Adrenal gland (tissue), 12 donors: ENCODE data around the gene SLC12A6. TPM values are rescaled to one million over a fixed set of nuclear protein-coding genes. Genes with fewer than 3 reads are reported as not detected.

Experiments
- DNase-seq, 7 donors: peaks; one replicate each; pipeline ENCODE4 v3.0.0-alpha.2; 2019 to 2020
- H3K27ac ChIP-seq, 5 donors: fragments of 200-600 bp; sonication (generic) in 4 of 5; 1 replicate in 3 of 5; 2 replicates in 2 of 5; pipeline versions ENCODE4 v1.5.1 to v1.8.0; 2016 to 2020; ENCODE audit warnings: mild to moderate bottlenecking in 1 of 5
- H3K27me3 ChIP-seq: fragments of 200-600 bp; 2 replicates; pipeline ENCODE4 v1.8.0; 2021
- H3K36me3 ChIP-seq, 2 donors: fragments of 200-600 bp; replicated peaks in 1 of 2; 1 replicate in 1 of 2; 2 replicates in 1 of 2; pipeline versions ENCODE4 v1.5.1 to v1.8.0; 2018 to 2022
- H3K4me1 ChIP-seq, 2 donors: fragments of 200-600 bp; replicated peaks in 1 of 2; 1 replicate in 1 of 2; 2 replicates in 1 of 2; pipeline versions ENCODE4 v1.5.1 to v1.8.0; 2018 to 2021
- H3K4me3 ChIP-seq, 4 donors: fragments of 200-600 bp; sonication (generic) in 3 of 4; one replicate each; pipeline ENCODE4 v1.5.1; 2016 to 2018
- H3K9me3 ChIP-seq, 3 donors: fragments of 200-600 bp; sonication (generic) in 1 of 3; replicated peaks in 1 of 3; 1 replicate in 2 of 3; 2 replicates in 1 of 3; pipeline versions ENCODE4 v1.5.1 to v1.8.0; 2016 to 2021
- CTCF ChIP-seq, 6 experiments: fragments of 450-650 bp in 4 of 6; fragments of 200-600 bp in 2 of 6; sonication (generic) in 1 of 6; IDR thresholded peaks; 1 replicate in 5 of 6; 2 replicates in 1 of 6; pipeline versions ENCODE4 v1.5.1 to v1.8.0; 2016 to 2021; ENCODE audit warnings: antibody characterized with exemption in 6 of 6, mild to moderate bottlenecking in 2 of 6, moderate library complexity in 1 of 6
- POLR2A ChIP-seq, 2 donors: fragments of 450-650 bp; IDR thresholded peaks; one replicate each; pipeline ENCODE4 v1.6.1; 2017; ENCODE audit warnings: antibody characterized with exemption in 2 of 2, mild to moderate bottlenecking in 2 of 2, moderate library complexity in 1 of 2
- WGBS, 4 donors: extraction: QIAGEN DNeasy Blood & Tissue Kit in 2 of 4; methylation state at CpG; one replicate each; pipeline versions ENCODE4 v1.1.5 to v1.1.7; 2013 to 2017; 5-methylcytosine and 5-hydroxymethylcytosine counted together
- intact Hi-C, 2 donors: fragments of 100-400 bp; cut with DNase I; formaldehyde crosslinking; loops; one replicate each; pipeline versions ENCODE4 v1.14.1 to v1.15.0; 2022 to 2023
- polyA plus RNA-seq, 3 donors: library from polyadenylated mRNA; stranded (reverse); fragments of 200-250 nt in 2 of 3; fragments of 350-450 nt in 1 of 3; fragmentation: Illumina TruSeq in 1 of 3; extraction: RNeasy Lipid Tissue Mini Kit (QIAGEN cat#74804) in 1 of 3; gene quantifications; one replicate each; pipeline ENCODE4 v1.2.3, GENCODE V29; 2013 to 2014
- total RNA-seq, 9 donors: library from RNA; depleted of rRNA in 4 of 9; stranded (reverse); fragments of >200 nt in 4 of 9; fragments of 120-200 nt in 1 of 9; fragmentation: NEBNext Ultra II Directional in 1 of 9; extraction: Animal tissue kit (Norgen Biotek cat#: 25700) in 1 of 9; gene quantifications; one replicate each; pipeline versions ENCODE4 v1.1.0 to v1.2.4, GENCODE V29; 2013 to 2023
- donor health status: healthy with polysubstance abuse.
- donor health status: Bipolar disorder and iron deficiency.
- donor health status: DM: yes; HTN: yes; CAD: no.
- donor health status: DM: no; HTN: no; CAD: no.
- donor health status: DM: no; HTN: no; CAD: no.
- donor health status: DM: yes; HTN: yes; CAD: no.

The SLC12A6 gene
- total and polyA plus RNA-seq, 12 donors = 3.3 to 101 (median 17.3) TPM

DNA sequence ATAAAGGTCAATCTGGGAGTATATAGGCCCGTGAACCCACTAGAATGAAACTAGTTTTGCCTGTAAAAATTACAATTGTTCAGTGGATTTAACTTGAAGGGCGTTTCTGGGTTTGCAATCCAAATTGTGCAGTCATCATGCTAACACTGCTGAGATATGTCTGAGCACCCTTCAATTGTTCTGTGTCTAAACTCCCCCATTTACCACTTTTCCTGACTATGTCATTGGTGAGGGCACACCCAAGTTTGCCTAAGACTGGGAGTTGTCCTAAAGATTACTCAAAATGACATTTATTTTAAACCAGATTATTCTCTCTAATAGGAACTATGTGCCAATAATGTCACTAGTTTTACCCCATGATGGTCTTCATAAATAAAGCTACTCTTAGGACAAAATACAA is 58.2 kb downstream of the SLC12A6 start:
- H3K9me3 ChIP-seq = no peaks in the 10 kb centered on the region
- no peaks in the 10 kb centered on the region for H3K4me1 ChIP-seq
- intact Hi-C loops = no loop called here
- WGBS, 4 donors = 88 to 98% (median 92%) methylated on average over 2 of the region's 2 CpGs
- TF ChIP-seq CTCF (IDR thresholded peaks at IDR 0.05) (no peak), POLR2A (IDR thresholded peaks at IDR 0.05) (no peak)
- H3K4me3 ChIP-seq = no peak overlapping the region
- no peak for DNase-seq
- no peaks in the 10 kb centered on the region for H3K36me3 ChIP-seq
- no peak overlapping the region for H3K27ac ChIP-seq
- no peaks in the 10 kb centered on the region for H3K27me3 ChIP-seq

DNA sequence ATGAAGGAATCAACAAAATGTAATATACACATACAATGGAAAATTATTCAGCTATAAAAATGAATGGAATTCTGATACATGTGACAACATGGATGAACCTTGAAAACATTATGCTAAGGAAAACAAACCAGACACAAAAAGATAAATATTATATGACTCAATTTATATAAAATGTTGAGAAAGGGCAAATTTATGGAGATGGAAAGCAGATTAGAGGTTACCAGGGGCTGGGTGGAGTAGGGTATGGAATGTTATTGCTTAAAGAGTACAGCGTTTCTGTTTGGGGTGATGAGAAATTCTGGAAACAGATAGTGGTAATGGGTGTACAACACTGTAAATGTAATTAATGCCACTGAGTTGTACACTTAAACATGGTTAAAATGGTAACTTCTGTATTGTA is 61.9 kb downstream of the SLC12A6 start:
- no peaks in the 10 kb centered on the region for H3K9me3 ChIP-seq
- WGBS, 4 donors = 83 to 88% (median 86%) methylated on average over 1 of the region's 1 CpG
- intact Hi-C loops = no loop called here

DNA sequence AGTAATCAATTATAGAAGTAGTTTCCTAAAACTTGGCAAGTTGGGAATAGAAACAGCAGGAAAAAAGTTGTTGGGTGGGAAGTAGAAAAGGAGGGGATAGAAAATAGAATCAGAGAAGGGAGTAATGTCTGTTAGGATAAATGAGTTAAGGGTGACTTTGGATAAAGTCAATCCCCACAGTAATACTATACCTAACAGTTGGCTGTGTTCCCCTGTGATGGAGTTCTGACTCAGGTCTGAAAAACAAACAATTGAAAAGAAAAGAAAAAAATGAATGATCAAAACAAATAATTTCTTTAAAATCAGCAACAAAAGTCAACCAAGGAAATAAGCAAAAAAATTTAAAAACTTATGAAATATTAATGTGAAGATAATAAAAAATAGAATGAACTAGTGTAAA is 62.4 kb downstream of the SLC12A6 start:
- intact Hi-C loops = no loop called here

More for the DNA sequence above, 61.9 kb downstream of the SLC12A6 start:
- TF ChIP-seq CTCF (IDR thresholded peaks at IDR 0.05) = no peak
- TF ChIP-seq POLR2A (IDR thresholded peaks at IDR 0.05) = no peak
- H3K36me3 ChIP-seq = no peaks in the 10 kb centered on the region
- peaks cover 4 to 9% of the 10 kb centered on the region in 2 donors for H3K4me1 ChIP-seq
- no peak overlapping the region for H3K27ac ChIP-seq
- no peaks in the 10 kb centered on the region for H3K27me3 ChIP-seq
- no peak overlapping the region for H3K4me3 ChIP-seq
- DNase-seq = no peak

DNA sequence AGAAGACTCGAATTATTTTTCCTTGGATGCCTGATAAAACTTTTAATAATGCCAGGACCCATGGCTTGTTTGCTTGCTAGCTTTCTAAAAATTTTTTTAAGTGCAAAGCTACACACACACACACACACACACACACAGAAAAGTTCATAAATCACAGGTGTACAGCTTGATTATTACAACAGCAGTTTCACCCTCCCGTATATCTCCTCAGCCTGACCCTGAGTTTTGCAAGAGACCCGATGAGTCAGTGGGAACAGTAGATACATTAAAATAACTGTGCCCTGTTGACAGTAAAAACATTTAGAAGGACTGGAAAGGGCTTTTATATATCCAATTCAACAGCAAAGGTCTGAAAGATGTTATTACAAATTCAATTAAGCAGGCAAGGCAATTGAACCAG is 66.1 kb downstream of the SLC12A6 start:
- 36 to 53% (median 50%) methylated on average over 3 of the region's 3 CpGs for WGBS, 4 donors
- no peaks in the 10 kb centered on the region for H3K36me3 ChIP-seq
- no peaks in the 10 kb centered on the region for H3K27me3 ChIP-seq
- TF ChIP-seq CTCF (IDR thresholded peaks at IDR 0.05) (no peak), POLR2A (IDR thresholded peaks at IDR 0.05) (no peak)
- H3K9me3 ChIP-seq = no peaks in the 10 kb centered on the region
- H3K27ac ChIP-seq = peak overlapping the region in 1 of 5 donors; percentile 37
- intact Hi-C loops = no loop called here
- no peak overlapping the region for H3K4me3 ChIP-seq
- DNase-seq = peak; percentile 55 to 87 (median 75)
- peaks cover 4 to 9% of the 10 kb centered on the region in 2 donors for H3K4me1 ChIP-seq

More for the DNA sequence above, 62.4 kb downstream of the SLC12A6 start:
- no peak overlapping the region for H3K4me3 ChIP-seq
- H3K27me3 ChIP-seq = no peaks in the 10 kb centered on the region
- H3K27ac ChIP-seq = no peak overlapping the region
- peaks cover 4 to 9% of the 10 kb centered on the region in 2 donors for H3K4me1 ChIP-seq
- TF ChIP-seq POLR2A (IDR thresholded peaks at IDR 0.05) = no peak
- TF ChIP-seq CTCF (IDR thresholded peaks at IDR 0.05) = no peak
- H3K9me3 ChIP-seq = no peaks in the 10 kb centered on the region
- DNase-seq = no peak
- no peaks in the 10 kb centered on the region for H3K36me3 ChIP-seq
